Aorta (tissue), 5 donors: ENCODE data around the gene GUCA1A. TPM values are rescaled to one million over a fixed set of nuclear protein-coding genes. Genes with fewer than 3 reads are reported as not detected.
"Not testable (repeated sequence)": the region's sequence is repeated elsewhere in the genome, so short reads cannot be mapped to it uniquely, and the experiment has no call there.

ENCODE experiments used
- ATAC-seq: fragments of 200-7000 bp; cut with Tn5 transposase; one replicate; pipeline ENCODE4 v1.9.1; 2022; ENCODE audit warnings: moderate library complexity; ENCODE audit not compliant: low FRiP score
- DNase-seq, 2 donors: peaks; one replicate each; pipeline ENCODE4 v3.0.0-alpha.2; 2020
- H3K27ac ChIP-seq, 2 donors: one replicate each; pipeline ENCODE4 v1.5.1; 2013; ENCODE audit warnings: low read length in 2 of 2, mild to moderate bottlenecking in 2 of 2, moderate library complexity in 2 of 2, control low read depth in 1 of 2, inconsistent platforms in 1 of 2, low read depth in 1 of 2
- H3K27me3 ChIP-seq, 2 donors: one replicate each; pipeline ENCODE4 v1.6.1; 2013; ENCODE audit warnings: control low read depth in 1 of 2, low read length in 1 of 2, mild to moderate bottlenecking in 1 of 2, moderate library complexity in 1 of 2; ENCODE audit not compliant: insufficient read depth in 2 of 2, control insufficient read depth in 1 of 2
- H3K36me3 ChIP-seq, 2 donors: one replicate each; pipeline ENCODE4 v1.6.1; 2013; ENCODE audit warnings: control low read depth in 1 of 2, low read length in 1 of 2, mild to moderate bottlenecking in 1 of 2; ENCODE audit not compliant: insufficient read depth in 2 of 2, control insufficient read depth in 1 of 2
- H3K4me1 ChIP-seq, 2 donors: one replicate each; pipeline ENCODE4 v1.6.1; 2013; ENCODE audit warnings: low read length in 2 of 2, control low read depth in 1 of 2, mild to moderate bottlenecking in 1 of 2, moderate library complexity in 1 of 2; ENCODE audit not compliant: insufficient read depth in 2 of 2, control insufficient read depth in 1 of 2
- H3K4me3 ChIP-seq, 2 donors: one replicate each; pipeline ENCODE4 v1.5.1; 2013; ENCODE audit warnings: low read length in 2 of 2, control low read depth in 1 of 2, mild to moderate bottlenecking in 1 of 2
- H3K9me3 ChIP-seq: one replicate; pipeline ENCODE4 v1.6.1; 2013; ENCODE audit warnings: mild to moderate bottlenecking, low read length; ENCODE audit not compliant: control insufficient read depth
- WGBS, 2 donors: extraction: QIAGEN DNeasy Blood & Tissue Kit; methylation state at CpG; one replicate each; pipeline ENCODE4 v1.1.7; 2013; 5-methylcytosine and 5-hydroxymethylcytosine counted together
- intact Hi-C, 2 donors: fragments of 100-400 bp; cut with DNase I; formaldehyde crosslinking; loops; one replicate each; pipeline versions ENCODE4 v1.14.2 to v1.15.0; 2022
- polyA plus RNA-seq, 2 donors: library from polyadenylated mRNA; stranded (reverse); fragments of 200-250 nt; gene quantifications; one replicate each; pipeline ENCODE4 v1.2.3, GENCODE V29; 2013
- total RNA-seq, 2 donors: library from RNA; stranded (reverse); fragmentation: NEBNext Ultra II Directional; extraction: Animal tissue kit (Norgen Biotek cat#: 25700); gene quantifications; one replicate each; pipeline ENCODE4 v1.2.1, GENCODE V29; 2021
- donor health status: healthy with polysubstance abuse.
- donor health status: Bipolar disorder and iron deficiency.
- donor health status: DM: no; HTN: no; CAD: no.
- donor health status: DM: no; HTN: no; CAD: no.
- donor health status: DM: yes; HTN: yes; CAD: no.

The GUCA1A gene
- total and polyA plus RNA-seq, 4 donors, result not detected

- Histone ChIP-seq H3K36me3 (no peaks in the 10 kb centered on the region), H3K4me3 (no peak overlapping the region), H3K27me3 (no peaks in the 10 kb centered on the region), H3K4me1 (no peaks in the 10 kb centered on the region), H3K27ac (no peak overlapping the region), H3K9me3 (no peaks in the 10 kb centered on the region)
- DNase-seq, result no peak
- WGBS, 2 donors, result 87 to 88% methylated on average over 9 of the region's 9 CpGs
- no peak for ATAC-seq
- intact Hi-C loops, result no loop called here
Observed at GRCh38 chr6:42140756-42141602, 32.2 kb upstream of the GUCA1A start.

GRCh38 chr6:42141603-42142117, 31.5 kb upstream of the GUCA1A start:
- H3K36me3 ChIP-seq, result no peaks in the 10 kb centered on the region
- H3K27me3 ChIP-seq, result no peaks in the 10 kb centered on the region
- intact Hi-C loops, result no loop called here
- no peak for ATAC-seq
- no peak overlapping the region for H3K27ac ChIP-seq
- H3K4me3 ChIP-seq, result no peak overlapping the region
- no peaks in the 10 kb centered on the region for H3K4me1 ChIP-seq
- H3K9me3 ChIP-seq, result no peaks in the 10 kb centered on the region
- DNase-seq, result no peak
- 60 to 62% methylated on average over 12 to 13 of the region's 13 CpGs for WGBS, 2 donors

- DNase-seq, result no peak
- Histone ChIP-seq H3K4me1 (no peaks in the 10 kb centered on the region), H3K4me3 (peak within 1 kb of the TSS in 1 of 2 donors; percentile 22), H3K27me3 (no peaks in the 10 kb centered on the region), H3K27ac (no peak within 1 kb of the TSS), H3K36me3 (no peaks in the 10 kb centered on the region), H3K9me3 (no peaks in the 10 kb centered on the region)
- intact Hi-C loops, result no loop called here
- WGBS, 2 donors, result 2% methylated on average over 60 of the region's 60 CpGs
- peak; percentile 49 for ATAC-seq
Observed at GRCh38 chr6:42142118-42142835, 30.9 kb upstream of the GUCA1A start, which contains the start of gene C6orf132. Gene C6orf132 (minus strand): TSS chr6:42142620. CDS start chr6:42142444, 176 bp downstream.

GRCh38 chr6:42147138-42147562, 26.0 kb upstream of the GUCA1A start:
- 56 to 62% methylated on average over 10 of the region's 10 CpGs for WGBS, 2 donors
- DNase-seq (no peak), ATAC-seq (no peak)
- no peaks in the 10 kb centered on the region for H3K27me3 ChIP-seq
- intact Hi-C loops, result no loop called here
- H3K27ac ChIP-seq, result no peak overlapping the region
- no peaks in the 10 kb centered on the region for H3K36me3 ChIP-seq
- no peaks in the 10 kb centered on the region for H3K4me1 ChIP-seq
- no peak overlapping the region for H3K4me3 ChIP-seq
- no peaks in the 10 kb centered on the region for H3K9me3 ChIP-seq

- 47 to 50% methylated on average over 3 of the region's 3 CpGs for WGBS, 2 donors
- intact Hi-C loops, result no loop called here
- no peaks in the 10 kb centered on the region for H3K27me3 ChIP-seq
- no peak overlapping the region for H3K27ac ChIP-seq
- H3K4me1 ChIP-seq, result no peaks in the 10 kb centered on the region
- ATAC-seq (no peak), DNase-seq (no peak)
- H3K36me3 ChIP-seq, result no peaks in the 10 kb centered on the region
- no peak overlapping the region for H3K4me3 ChIP-seq
- H3K9me3 ChIP-seq, result no peaks in the 10 kb centered on the region
Observed at GRCh38 chr6:42148058-42148457, 25.1 kb upstream of the GUCA1A start.

GRCh38 chr6:42150254-42150653, 22.9 kb upstream of the GUCA1A start:
- H3K36me3 ChIP-seq, result no peaks in the 10 kb centered on the region
- H3K4me3 ChIP-seq, result no peak overlapping the region
- intact Hi-C loops, result no loop called here
- H3K27ac ChIP-seq, result no peak overlapping the region
- H3K4me1 ChIP-seq, result no peaks in the 10 kb centered on the region
- WGBS, 2 donors, result 85 to 87% methylated on average over 8 of the region's 8 CpGs
- H3K27me3 ChIP-seq, result no peaks in the 10 kb centered on the region
- H3K9me3 ChIP-seq, result no peaks in the 10 kb centered on the region
- ATAC-seq, result no peak
- DNase-seq, result no peak

GRCh38 chr6:42152024-42152423, 21.1 kb upstream of the GUCA1A start:
- H3K4me1 ChIP-seq, result no peaks in the 10 kb centered on the region
- no peaks in the 10 kb centered on the region for H3K9me3 ChIP-seq
- no peak overlapping the region for H3K4me3 ChIP-seq
- no peak overlapping the region for H3K27ac ChIP-seq
- no peaks in the 10 kb centered on the region for H3K27me3 ChIP-seq
- DNase-seq (no peak), ATAC-seq (no peak)
- no peaks in the 10 kb centered on the region for H3K36me3 ChIP-seq
- 60 to 61% methylated on average over 8 of the region's 8 CpGs for WGBS, 2 donors
- intact Hi-C loops, result no loop called here

- WGBS, 2 donors, result 72 to 81% methylated on average over 3 of the region's 4 CpGs
- intact Hi-C loops, DNase-seq, H3K36me3 ChIP-seq, H3K27ac ChIP-seq, H3K4me1 ChIP-seq, ATAC-seq, H3K4me3 ChIP-seq, H3K27me3 ChIP-seq, H3K9me3 ChIP-seq: not testable (repeated sequence)
Observed at GRCh38 chr6:42152528-42153213, 20.5 kb upstream of the GUCA1A start.
